K562 (cell line): ENCODE results near the gene HPS1. TPM values are rescaled to one million over a fixed set of nuclear protein-coding genes. Genes with fewer than 3 reads are reported as not detected.

Source experiments
- CHCHD3 ChIP-seq: fragments of 250-450 bp; sonication (Bioruptor Pico); IDR thresholded peaks from 2 replicates; pipeline ENCODE4 v2.1.2; 2022; ENCODE audit warnings: mild to moderate bottlenecking
- CTBP1 ChIP-seq: fragments of 450-650 bp; IDR thresholded peaks from 2 replicates; pipeline ENCODE4 v1.6.1; 2016; ENCODE audit warnings: borderline replicate concordance
- ELF2 ChIP-seq: fragments of 250-450 bp; sonication (Bioruptor Pico); IDR thresholded peaks from 2 replicates; pipeline ENCODE4 v1.5.0; 2021; ENCODE audit warnings: mild to moderate bottlenecking
- NR2C2 ChIP-seq, 2 experiments: fragments of 200-800 bp in 1 of 2; sonication (Bioruptor generic) in 1 of 2; sonication (generic) in 1 of 2; formaldehyde crosslinking in 1 of 2; IDR thresholded peaks; 2 replicates each; pipeline versions ENCODE4 v1.6.1 to v1.8.0; 2016 to 2022; ENCODE audit warnings: mild to moderate bottlenecking in 1 of 2, missing compliant biosample characterization in 1 of 2, missing genetic modification characterization in 1 of 2, missing genetic modification reagents in 1 of 2
- RBM15 ChIP-seq: fragments of 200-400 bp; formaldehyde crosslinking; IDR thresholded peaks from 2 replicates; pipeline ENCODE4 v1.6.1; 2018; ENCODE audit warnings: mild to moderate bottlenecking, low read length, moderate library complexity; ENCODE audit not compliant: insufficient read depth
- TCFL5 ChIP-seq: fragments of 250-450 bp; sonication (Bioruptor Pico); conservative IDR thresholded peaks from 2 replicates; pipeline ENCODE4 v1.6.1; 2021; ENCODE audit warnings: mild to moderate bottlenecking, moderate library complexity, matching md5 sums
- ZNF444 ChIP-seq: fragments of 250-450 bp; sonication (Bioruptor Pico); IDR thresholded peaks from 2 replicates; pipeline ENCODE4 v1.4.0; 2020; ENCODE audit warnings: mild to moderate bottlenecking, moderate library complexity
- ZNF589 ChIP-seq: fragments of 200-800 bp; sonication (Bioruptor generic); IDR thresholded peaks from 2 replicates; pipeline ENCODE4 v1.6.1; 2016; ENCODE audit warnings: low read depth, missing genetic modification characterization, missing compliant biosample characterization
- polyA plus RNA-seq, 8 experiments: library from polyadenylated mRNA; depleted of rRNA in 4 of 8; stranded (reverse) in 5 of 8; unstranded in 3 of 8; fragments of >200 nt; fragmentation: Nextera tagmentation in 2 of 8; fragmentation: Illumina TruSeq in 1 of 8; extraction: Ambion mirVana in 2 of 8; extraction: Trizol in 1 of 8; gene quantifications; 2 replicates each; pipeline versions ENCODE4 v1.2.1 to v1.2.3, GENCODE V29; 2011 to 2014; ENCODE audit warnings: inconsistent platforms in 1 of 8, missing spikeins in 1 of 8
- total RNA-seq, 7 experiments: library from RNA; depleted of rRNA in 6 of 7; stranded (reverse); fragments of >200 nt in 6 of 7; fragmentation: Illumina TruSeq in 2 of 7; extraction: Trizol in 2 of 7; gene quantifications; 2 replicates each; pipeline versions ENCODE4 v1.2.1 to v1.2.3, GENCODE V29; 2011 to 2021; ENCODE audit warnings: low replicate concordance in 1 of 7
- TF ChIP-seq, protein P1 (sequence below): sonication (generic); formaldehyde crosslinking; IDR thresholded peaks from 2 replicates; pipeline ENCODE4 v1.8.1; 2023; ENCODE audit warnings: mild to moderate bottlenecking, missing genetic modification reagents
- TF ChIP-seq, protein P2 (sequence below), 2 experiments: fragments of 450-650 bp in 1 of 2; sonication (generic) in 1 of 2; formaldehyde crosslinking; conservative IDR thresholded peaks; 2 replicates each; pipeline versions ENCODE4 v1.4.0 to v1.8.1; 2020 to 2022; ENCODE audit warnings: mild to moderate bottlenecking in 1 of 2, missing genetic modification reagents in 1 of 2
- TF ChIP-seq, protein P3 (sequence below): fragments of 250-450 bp; sonication (Bioruptor Pico); IDR thresholded peaks from 2 replicates; pipeline ENCODE4 v1.6.1; 2021; ENCODE audit warnings: mild to moderate bottlenecking

The HPS1 gene
- total and polyA plus RNA-seq, 9 of the 15 experiments (the other 6 are each of a cell fraction or from before 2014, with no cell fraction given): 18.1 to 43.6 (median 26.3) TPM

DNA sequence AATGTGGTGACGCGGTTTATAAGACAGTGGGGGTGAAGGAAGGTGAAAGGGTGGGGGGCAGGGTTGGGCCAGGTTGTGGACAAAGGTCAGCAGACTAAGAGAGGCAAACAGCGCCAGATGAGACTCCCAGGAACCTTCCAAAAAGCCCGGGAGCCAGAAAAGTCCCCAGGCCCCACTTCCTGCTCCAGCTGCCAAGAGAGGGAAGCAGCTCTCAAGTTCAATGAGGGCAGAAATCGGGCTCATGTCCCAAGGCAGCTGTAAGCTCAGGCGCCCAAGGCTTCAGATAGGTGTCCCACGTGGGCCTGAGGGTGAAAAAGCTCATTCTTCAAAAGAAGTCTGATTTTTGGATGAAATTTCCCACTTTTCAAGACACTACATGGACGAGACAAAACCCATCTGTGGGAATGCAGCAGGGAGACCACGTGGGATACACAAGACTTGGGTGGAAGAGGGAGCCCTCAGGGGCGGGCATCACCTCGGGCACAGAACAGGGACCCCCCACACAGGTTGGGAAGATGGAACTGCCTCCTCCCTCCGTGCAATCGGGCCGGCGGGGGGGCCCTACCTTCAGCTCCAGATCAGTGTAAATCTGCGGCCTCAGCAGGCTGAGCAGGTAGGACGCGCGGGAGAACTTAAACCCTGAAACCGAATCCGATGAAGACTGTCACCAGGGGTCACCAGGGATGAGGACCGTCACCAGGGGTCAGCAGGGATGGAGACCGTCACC is 39.6 kb downstream of the HPS1 start (continued):
- no peak for TF ChIP-seq NR2C2 (CRISPR knock-in tag; IDR thresholded peaks at IDR 0.05)
- no peak for TF ChIP-seq NR2C2 (tag; IDR thresholded peaks at IDR 0.05)
- TF ChIP-seq CTBP1: no peak
- no peak for TF ChIP-seq CHCHD3 (CRISPR knock-in tag)
- TF ChIP-seq, protein P1, sequence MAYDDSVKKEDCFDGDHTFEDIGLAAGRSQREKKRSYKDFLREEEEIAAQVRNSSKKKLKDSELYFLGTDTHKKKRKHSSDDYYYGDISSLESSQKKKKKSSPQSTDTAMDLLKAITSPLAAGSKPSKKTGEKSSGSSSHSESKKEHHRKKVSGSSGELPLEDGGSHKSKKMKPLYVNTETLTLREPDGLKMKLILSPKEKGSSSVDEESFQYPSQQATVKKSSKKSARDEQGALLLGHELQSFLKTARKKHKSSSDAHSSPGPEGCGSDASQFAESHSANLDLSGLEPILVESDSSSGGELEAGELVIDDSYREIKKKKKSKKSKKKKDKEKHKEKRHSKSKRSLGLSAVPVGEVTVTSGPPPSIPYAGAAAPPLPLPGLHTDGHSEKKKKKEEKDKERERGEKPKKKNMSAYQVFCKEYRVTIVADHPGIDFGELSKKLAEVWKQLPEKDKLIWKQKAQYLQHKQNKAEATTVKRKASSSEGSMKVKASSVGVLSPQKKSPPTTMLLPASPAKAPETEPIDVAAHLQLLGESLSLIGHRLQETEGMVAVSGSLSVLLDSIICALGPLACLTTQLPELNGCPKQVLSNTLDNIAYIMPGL (CRISPR knock-in tag): no peak
- no peak for TF ChIP-seq ZNF444
- no peak for TF ChIP-seq ZNF589 (CRISPR knock-in tag)
- TF ChIP-seq TCFL5 (CRISPR knock-in tag): no peak
- TF ChIP-seq, protein P2, sequence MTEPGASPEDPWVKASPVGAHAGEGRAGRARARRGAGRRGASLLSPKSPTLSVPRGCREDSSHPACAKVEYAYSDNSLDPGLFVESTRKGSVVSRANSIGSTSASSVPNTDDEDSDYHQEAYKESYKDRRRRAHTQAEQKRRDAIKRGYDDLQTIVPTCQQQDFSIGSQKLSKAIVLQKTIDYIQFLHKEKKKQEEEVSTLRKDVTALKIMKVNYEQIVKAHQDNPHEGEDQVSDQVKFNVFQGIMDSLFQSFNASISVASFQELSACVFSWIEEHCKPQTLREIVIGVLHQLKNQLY (CRISPR knock-in tag; conservative IDR thresholded peaks at IDR 0.05): no peak
- TF ChIP-seq ELF2 (CRISPR knock-in tag): no peak
- no peak for TF ChIP-seq RBM15
- TF ChIP-seq, protein P3, sequence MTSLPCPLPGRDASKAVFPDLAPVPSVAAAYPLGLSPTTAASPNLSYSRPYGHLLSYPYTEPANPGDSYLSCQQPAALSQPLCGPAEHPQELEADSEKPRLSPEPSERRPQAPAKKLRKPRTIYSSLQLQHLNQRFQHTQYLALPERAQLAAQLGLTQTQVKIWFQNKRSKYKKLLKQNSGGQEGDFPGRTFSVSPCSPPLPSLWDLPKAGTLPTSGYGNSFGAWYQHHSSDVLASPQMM (CRISPR knock-in tag): no peak
